SU-DHL-6 (cell line): Measurements from ENCODE around the gene RAD51B.

ENCODE experiments used
- EZH2phosphoT487 ChIP-seq: fragments of 200-600 bp; sonication (generic), shearing (Covaris generic); conservative IDR thresholded peaks from 2 replicates; pipeline ENCODE4 v1.6.1; 2018; ENCODE audit warnings: mild to moderate bottlenecking, antibody characterized with exemption, low read length, moderate library complexity, mixed read lengths
- TF ChIP-seq, protein P1 (sequence below): fragments of 200-600 bp; sonication (generic); IDR thresholded peaks from one replicate; pipeline ENCODE4 v1.5.1; 2017; ENCODE audit warnings: antibody characterized with exemption, mild to moderate bottlenecking, low read length, moderate library complexity; ENCODE audit not compliant: insufficient read depth, poor library complexity, severe bottlenecking

DNA sequence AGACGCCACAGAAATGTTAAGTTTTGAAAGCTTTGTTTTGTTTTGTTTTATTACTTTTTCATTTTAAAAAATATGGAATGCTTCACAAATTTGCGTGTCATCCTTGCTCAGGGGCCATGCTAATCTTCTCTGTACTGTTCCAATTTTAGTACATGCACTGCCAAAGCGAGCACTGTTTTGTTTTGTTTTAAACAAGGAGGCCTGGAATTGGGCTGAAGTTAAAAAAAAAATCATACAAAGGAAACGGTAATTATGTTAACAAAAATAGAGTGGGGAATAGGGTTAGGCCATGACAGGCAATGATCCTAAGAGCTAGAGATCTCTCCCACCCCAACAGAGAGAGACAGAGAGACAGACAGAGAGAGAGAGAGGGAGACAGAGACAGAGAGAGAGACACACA is 916.3 kb downstream of the RAD51B start:
- TF ChIP-seq, protein P1, sequence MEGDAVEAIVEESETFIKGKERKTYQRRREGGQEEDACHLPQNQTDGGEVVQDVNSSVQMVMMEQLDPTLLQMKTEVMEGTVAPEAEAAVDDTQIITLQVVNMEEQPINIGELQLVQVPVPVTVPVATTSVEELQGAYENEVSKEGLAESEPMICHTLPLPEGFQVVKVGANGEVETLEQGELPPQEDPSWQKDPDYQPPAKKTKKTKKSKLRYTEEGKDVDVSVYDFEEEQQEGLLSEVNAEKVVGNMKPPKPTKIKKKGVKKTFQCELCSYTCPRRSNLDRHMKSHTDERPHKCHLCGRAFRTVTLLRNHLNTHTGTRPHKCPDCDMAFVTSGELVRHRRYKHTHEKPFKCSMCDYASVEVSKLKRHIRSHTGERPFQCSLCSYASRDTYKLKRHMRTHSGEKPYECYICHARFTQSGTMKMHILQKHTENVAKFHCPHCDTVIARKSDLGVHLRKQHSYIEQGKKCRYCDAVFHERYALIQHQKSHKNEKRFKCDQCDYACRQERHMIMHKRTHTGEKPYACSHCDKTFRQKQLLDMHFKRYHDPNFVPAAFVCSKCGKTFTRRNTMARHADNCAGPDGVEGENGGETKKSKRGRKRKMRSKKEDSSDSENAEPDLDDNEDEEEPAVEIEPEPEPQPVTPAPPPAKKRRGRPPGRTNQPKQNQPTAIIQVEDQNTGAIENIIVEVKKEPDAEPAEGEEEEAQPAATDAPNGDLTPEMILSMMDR: no peak
- TF ChIP-seq EZH2phosphoT487: no peak
